Skeletal muscle tissue (tissue), 4 donors: Measurements from ENCODE around the gene TGFBR3. TPM values are rescaled to one million over a fixed set of nuclear protein-coding genes. Genes with fewer than 3 reads are reported as not detected.

Source experiments
- H3K27ac ChIP-seq: one replicate; pipeline ENCODE4 v1.7.0; 2013; ENCODE audit warnings: mild to moderate bottlenecking, low read depth, low read length, inconsistent platforms
- H3K27me3 ChIP-seq, 3 donors: one replicate each; pipeline ENCODE4 v1.7.0; 2013; ENCODE audit warnings: low read length in 3 of 3; ENCODE audit not compliant: control insufficient read depth in 3 of 3, insufficient read depth in 3 of 3
- H3K36me3 ChIP-seq, 3 donors: one replicate each; pipeline ENCODE4 v1.7.0; 2013; ENCODE audit warnings: low read length in 3 of 3; ENCODE audit not compliant: control insufficient read depth in 3 of 3, insufficient read depth in 3 of 3
- H3K4me1 ChIP-seq, 3 donors: one replicate each; pipeline ENCODE4 v1.7.0; 2013; ENCODE audit warnings: low read length in 3 of 3, mild to moderate bottlenecking in 3 of 3; ENCODE audit not compliant: control insufficient read depth in 3 of 3, insufficient read depth in 3 of 3
- H3K4me3 ChIP-seq, 3 donors: one replicate each; pipeline ENCODE4 v1.7.0; 2013; ENCODE audit warnings: low read length in 3 of 3
- H3K9ac ChIP-seq, 3 donors: one replicate each; pipeline ENCODE4 v1.7.0; 2013; ENCODE audit warnings: low read length in 3 of 3, mild to moderate bottlenecking in 3 of 3, moderate library complexity in 2 of 3, low read depth in 1 of 3
- H3K9me3 ChIP-seq, 3 donors: one replicate each; pipeline ENCODE4 v1.7.0; 2013; ENCODE audit warnings: low read length in 3 of 3; ENCODE audit not compliant: control insufficient read depth in 3 of 3
- total RNA-seq: library from RNA; depleted of rRNA; stranded (reverse); fragments of >200 nt; gene quantifications from one replicate; pipeline ENCODE4 v1.2.3, GENCODE V29; 2014
- donor health status: Osteomylitis.

The TGFBR3 gene
- total RNA-seq, 1 donor from 2014 or later: 54.3 TPM

DNA sequence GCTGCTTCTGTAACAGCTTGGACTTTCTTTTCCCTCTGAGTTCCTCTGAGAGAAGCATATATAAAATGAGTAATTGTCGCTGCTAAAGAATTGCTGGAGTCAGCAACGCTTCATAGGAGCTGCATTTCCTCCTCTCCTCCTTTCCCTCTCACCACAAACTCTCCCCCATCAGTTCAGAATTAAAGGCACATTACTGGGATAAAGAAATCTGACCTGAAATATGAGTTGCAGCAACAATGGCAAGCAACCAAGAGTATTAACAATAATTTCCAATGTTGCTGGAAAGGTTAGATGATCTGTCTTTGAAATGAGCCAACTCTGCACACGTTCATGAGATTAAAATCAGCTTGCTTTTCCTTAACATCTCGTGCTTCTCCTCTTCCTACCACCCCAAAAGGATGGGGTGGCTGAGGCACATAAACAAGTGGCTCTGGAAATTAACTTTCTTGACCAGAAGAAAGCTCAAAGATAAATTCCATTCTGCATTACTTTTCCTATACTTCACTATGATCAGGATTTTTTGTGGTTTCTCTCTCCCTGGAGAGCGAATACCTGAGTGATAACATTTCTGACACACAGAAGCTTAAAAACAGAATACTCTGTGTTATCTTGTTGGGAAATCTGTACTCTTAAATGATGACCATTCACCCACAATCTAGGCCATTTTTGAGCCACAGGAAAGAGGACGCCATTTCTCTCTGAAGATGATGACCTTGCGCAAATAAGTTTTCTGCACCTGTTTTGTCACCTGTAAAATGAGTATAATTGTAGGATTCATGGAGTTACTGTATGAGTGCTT lies 90.2 kb downstream of the TGFBR3 start:
- Histone ChIP-seq H3K36me3 (no peaks in the 10 kb centered on the region), H3K4me1 (peaks cover 31 to 57% (median 35%) of the 10 kb centered on the region in 3 donors), H3K27me3 (no peaks in the 10 kb centered on the region), H3K4me3 (no peak overlapping the region), H3K9me3 (no peaks in the 10 kb centered on the region), H3K27ac (peak overlapping the region; percentile 42), H3K9ac (peak overlapping the region in 1 of 3 donors; percentile 0)

DNA sequence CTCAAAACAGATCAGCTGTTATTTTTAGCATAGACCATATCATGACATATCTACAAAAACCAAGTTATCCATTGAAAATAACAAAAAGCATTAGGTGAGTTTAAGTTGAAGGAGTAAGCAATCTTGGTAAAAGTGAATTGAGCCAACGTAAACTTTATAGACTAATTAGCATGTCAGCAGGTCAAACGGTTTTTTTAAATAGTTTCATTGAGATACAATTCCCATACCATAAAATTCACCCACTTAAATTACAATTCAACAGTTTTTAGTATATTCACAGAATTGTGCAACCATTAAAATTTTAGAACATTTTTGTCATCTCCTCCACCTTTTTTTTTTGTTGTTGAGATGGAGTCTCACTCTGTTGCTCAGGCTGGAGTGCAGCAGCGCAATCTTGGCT lies 92.1 kb downstream of the TGFBR3 start:
- Histone ChIP-seq H3K36me3 (no peaks in the 10 kb centered on the region), H3K27me3 (no peaks in the 10 kb centered on the region), H3K4me3 (no peak overlapping the region), H3K27ac (no peak overlapping the region), H3K9me3 (no peaks in the 10 kb centered on the region), H3K4me1 (peaks cover 34 to 62% (median 34%) of the 10 kb centered on the region in 3 donors), H3K9ac (no peak overlapping the region)

GRCh38 chr1:91793189-91793588 lies 92.8 kb downstream of the TGFBR3 start:
- Histone ChIP-seq H3K27ac (no peak overlapping the region), H3K9me3 (no peaks in the 10 kb centered on the region), H3K27me3 (no peaks in the 10 kb centered on the region), H3K9ac (no peak overlapping the region), H3K4me1 (peaks cover 29 to 56% (median 30%) of the 10 kb centered on the region in 3 donors), H3K36me3 (no peaks in the 10 kb centered on the region), H3K4me3 (no peak overlapping the region)

GRCh38 chr1:91792489-91793071 lies 93.4 kb downstream of the TGFBR3 start:
- Histone ChIP-seq H3K9me3 (no peaks in the 10 kb centered on the region), H3K36me3 (no peaks in the 10 kb centered on the region), H3K4me3 (no peak overlapping the region), H3K27ac (no peak overlapping the region), H3K27me3 (no peaks in the 10 kb centered on the region), H3K4me1 (peaks cover 29 to 57% (median 31%) of the 10 kb centered on the region in 3 donors), H3K9ac (no peak overlapping the region)

GRCh38 chr1:91791691-91792488 lies 94.1 kb downstream of the TGFBR3 start:
- no peak overlapping the region for H3K9ac ChIP-seq
- H3K4me1 ChIP-seq: peaks cover 31 to 57% (median 31%) of the 10 kb centered on the region in 3 donors
- H3K4me3 ChIP-seq: peak overlapping the region in 1 of 3 donors; percentile 15
- no peaks in the 10 kb centered on the region for H3K9me3 ChIP-seq
- peak overlapping the region; percentile 3 for H3K27ac ChIP-seq
- no peaks in the 10 kb centered on the region for H3K36me3 ChIP-seq
- H3K27me3 ChIP-seq: no peaks in the 10 kb centered on the region

- Histone ChIP-seq H3K27ac (peak overlapping the region; percentile 3), H3K36me3 (no peaks in the 10 kb centered on the region), H3K9ac (no peak overlapping the region), H3K4me1 (peaks cover 31 to 57% (median 31%) of the 10 kb centered on the region in 3 donors), H3K4me3 (no peak overlapping the region), H3K9me3 (no peaks in the 10 kb centered on the region), H3K27me3 (no peaks in the 10 kb centered on the region)
Measured at GRCh38 chr1:91791103-91791502, 94.8 kb downstream of the TGFBR3 start.

DNA sequence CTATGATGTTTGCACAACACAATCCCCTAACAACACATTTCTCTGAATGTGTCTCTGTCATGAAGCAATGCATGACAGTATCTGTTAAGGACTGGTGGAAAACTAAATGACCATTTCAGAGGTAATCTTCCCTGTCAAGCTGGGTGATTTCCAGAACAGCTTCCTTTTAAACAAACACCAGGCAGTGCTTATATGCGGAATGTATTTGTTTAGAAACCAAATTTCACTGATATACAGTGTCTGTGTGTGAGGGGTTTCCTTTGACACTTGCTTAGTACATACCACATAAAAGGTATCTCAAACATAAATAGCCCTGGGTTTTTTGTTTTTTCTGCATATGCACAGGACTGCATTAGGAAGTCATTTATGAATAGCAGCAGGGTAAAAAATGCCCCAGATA lies 95.6 kb downstream of the TGFBR3 start:
- Histone ChIP-seq H3K27ac (no peak overlapping the region), H3K4me3 (no peak overlapping the region), H3K9me3 (no peaks in the 10 kb centered on the region), H3K36me3 (no peaks in the 10 kb centered on the region), H3K9ac (no peak overlapping the region), H3K27me3 (no peaks in the 10 kb centered on the region), H3K4me1 (peaks cover 27 to 50% (median 27%) of the 10 kb centered on the region in 3 donors)

DNA sequence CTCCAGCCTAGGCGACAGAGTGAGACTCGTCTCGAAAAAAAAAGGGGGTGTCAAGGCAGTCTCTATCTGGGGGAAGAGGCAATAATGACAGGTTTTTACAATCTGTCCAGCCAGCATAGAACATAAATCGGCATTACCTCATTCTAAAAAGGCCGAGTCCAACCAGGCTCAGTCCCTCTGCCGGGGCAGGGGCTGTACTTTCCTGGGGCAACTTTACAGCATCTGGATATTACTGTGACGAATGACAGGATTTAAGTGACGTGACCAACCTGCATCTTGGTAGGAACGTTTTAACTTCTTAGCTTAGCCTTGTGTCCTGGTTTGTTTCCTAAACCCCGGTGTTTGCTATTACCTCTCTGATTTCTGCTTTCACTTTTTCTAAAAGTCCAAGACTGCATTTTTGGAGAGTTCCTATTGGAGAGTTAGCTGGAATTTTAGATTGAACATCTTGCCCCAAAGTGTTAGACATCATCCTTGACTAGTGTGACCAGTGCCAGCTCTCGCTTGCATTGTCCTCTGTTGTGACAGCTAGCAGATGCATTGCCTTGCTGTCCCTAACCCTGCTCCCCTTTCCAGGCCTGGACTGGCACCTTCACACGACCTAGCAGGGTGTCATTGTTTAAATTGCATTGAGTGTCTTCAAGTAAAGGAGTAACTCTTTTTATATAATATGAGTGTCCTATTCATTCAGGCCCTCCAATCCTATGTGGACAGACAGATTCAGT lies 96.5 kb downstream of the TGFBR3 start:
- Histone ChIP-seq H3K27me3 (no peaks in the 10 kb centered on the region), H3K36me3 (no peaks in the 10 kb centered on the region), H3K4me1 (peaks cover 27 to 46% (median 37%) of the 10 kb centered on the region in 3 donors), H3K4me3 (no peak overlapping the region), H3K9me3 (no peaks in the 10 kb centered on the region), H3K9ac (peak overlapping the region in 1 of 3 donors; percentile 11), H3K27ac (peak overlapping the region; percentile 16)

- Histone ChIP-seq H3K4me1 (peaks cover 27 to 51% (median 47%) of the 10 kb centered on the region in 3 donors), H3K9me3 (no peaks in the 10 kb centered on the region), H3K27ac (peak overlapping the region; percentile 28), H3K4me3 (no peak overlapping the region), H3K36me3 (no peaks in the 10 kb centered on the region), H3K27me3 (no peaks in the 10 kb centered on the region), H3K9ac (no peak overlapping the region)
Measured at GRCh38 chr1:91787919-91788318, 98.0 kb downstream of the TGFBR3 start.
